ENCODE data around the gene DENND5B.
A peak's percentile ranks its signal among the peaks of the same experiment; 100 is the strongest.

DENND5B gene

GRCh38 chr12:31491841-31492598 is 98.9 kb downstream of the DENND5B start (continued):
- TF ChIP-seq ZNF692 (tag by site-specific recombination; IDR thresholded peaks at IDR 0.05): 0 out of 2 replicates have a peak, but pooled peaks have one; percentile 31
- TF ChIP-seq ZNF624 (tag by site-specific recombination; IDR thresholded peaks at IDR 0.05): no peak
- no peak for TF ChIP-seq ZNF416 (tag by site-specific recombination; IDR thresholded peaks at IDR 0.05)
- no peak for TF ChIP-seq KLF17 (tag by site-specific recombination; IDR thresholded peaks at IDR 0.05)
- TF ChIP-seq ZNF529 (tag by site-specific recombination; IDR thresholded peaks at IDR 0.05; ENCODE audit: insufficient replicate concordance): no peak
- TF ChIP-seq ZNF202 (tag by site-specific recombination; IDR thresholded peaks at IDR 0.05; ENCODE audit: borderline replicate concordance): no peak
- no peak for TF ChIP-seq SCRT2 (tag by site-specific recombination; IDR thresholded peaks at IDR 0.05)
- peak; percentile 86 for TF ChIP-seq ZNF843 (tag by site-specific recombination; IDR thresholded peaks at IDR 0.05)
- no peak for TF ChIP-seq ZSCAN16 (tag by site-specific recombination; IDR thresholded peaks at IDR 0.05)
- no peak for TF ChIP-seq ZBTB48 (tag by site-specific recombination; IDR thresholded peaks at IDR 0.05)
- TF ChIP-seq HIC1 (tag by site-specific recombination; IDR thresholded peaks at IDR 0.05): peak; percentile 73
- peak; percentile 64; the same call in 1 of the 2 replicates for TF ChIP-seq ZNF366 (tag by site-specific recombination; conservative IDR thresholded peaks at IDR 0.05)
- no peak for TF ChIP-seq ZNF76 (tag by site-specific recombination; IDR thresholded peaks at IDR 0.05; ENCODE audit: borderline replicate concordance, low read depth)
- TF ChIP-seq ZNF404 (tag by site-specific recombination; IDR thresholded peaks at IDR 0.05): no peak
- no peak for TF ChIP-seq REST (tag by site-specific recombination; IDR thresholded peaks at IDR 0.05)
- TF ChIP-seq ZNF747 (tag by site-specific recombination; IDR thresholded peaks at IDR 0.05): no peak
- TF ChIP-seq ZNF266 (tag by site-specific recombination; IDR thresholded peaks at IDR 0.05; ENCODE audit: low read depth): no peak
- TF ChIP-seq ZNF610 (tag by site-specific recombination; IDR thresholded peaks at IDR 0.05; ENCODE audit: borderline replicate concordance): no peak
- no peak for TF ChIP-seq ZNF544 (tag by site-specific recombination; IDR thresholded peaks at IDR 0.05)
- TF ChIP-seq KLF7 (tag by site-specific recombination; IDR thresholded peaks at IDR 0.05; ENCODE audit: borderline replicate concordance): no peak
- TF ChIP-seq ZBTB17 (tag by site-specific recombination; IDR thresholded peaks at IDR 0.05): no peak
- no peak for TF ChIP-seq PATZ1 (tag by site-specific recombination; IDR thresholded peaks at IDR 0.05)
- TF ChIP-seq YY1 (tag by site-specific recombination; IDR thresholded peaks at IDR 0.05): no peak
- peak; percentile 83 for TF ChIP-seq BCL11A (tag by site-specific recombination; IDR thresholded peaks at IDR 0.05; ENCODE audit: low read depth)
- no peak for TF ChIP-seq ZNF155 (tag by site-specific recombination; IDR thresholded peaks at IDR 0.05)
- no peak for TF ChIP-seq ZNF114 (tag by site-specific recombination; IDR thresholded peaks at IDR 0.05)
- no peak for TF ChIP-seq ZNF571 (tag by site-specific recombination; IDR thresholded peaks at IDR 0.05)
- no peak for TF ChIP-seq ZNF140 (tag by site-specific recombination; IDR thresholded peaks at IDR 0.05)
- no peak for TF ChIP-seq ZNF174 (tag by site-specific recombination; IDR thresholded peaks at IDR 0.05)
- TF ChIP-seq KLF16 (tag by site-specific recombination; IDR thresholded peaks at IDR 0.05): no peak
- no peak for TF ChIP-seq SALL2 (tag by site-specific recombination; IDR thresholded peaks at IDR 0.05; ENCODE audit: borderline replicate concordance)

Data from HEK293 (cell line).